GM23338 (cell line): Measurements from ENCODE around the gene SMAD9.

Experiments
- CREB1 ChIP-seq: fragments of 250-450 bp; sonication (Bioruptor Pico); IDR thresholded peaks from 2 replicates; pipeline ENCODE4 v1.5.0; 2020; ENCODE audit warnings: low read depth, mild to moderate bottlenecking, moderate library complexity
- CTCF ChIP-seq, 2 experiments: fragments of 200-600 bp in 1 of 2; sonication (generic) in 1 of 2; conservative IDR thresholded peaks; 2 replicates each; pipeline versions ENCODE4 v1.5.1 to v1.6.1; 2016 to 2017; ENCODE audit warnings: antibody characterized with exemption in 2 of 2, low read depth in 2 of 2, mild to moderate bottlenecking in 2 of 2, moderate library complexity in 1 of 2
- ETS1 ChIP-seq: IDR thresholded peaks from 2 replicates; pipeline ENCODE4 v1.6.1; 2016; ENCODE audit warnings: antibody characterized with exemption
- EZH2 ChIP-seq: fragments of 200-600 bp; sonication (generic); IDR thresholded peaks from one replicate; pipeline ENCODE4 v1.8.0; 2017; ENCODE audit warnings: antibody characterized with exemption, mild to moderate bottlenecking, low read depth; ENCODE audit not compliant: unreplicated experiment
- EZH2phosphoT487 ChIP-seq: fragments of 200-600 bp; sonication (generic); IDR thresholded peaks from one replicate; pipeline ENCODE4 v1.8.1; 2018; ENCODE audit warnings: antibody characterized with exemption; ENCODE audit not compliant: unreplicated experiment
- JUNB ChIP-seq: IDR thresholded peaks from one replicate; pipeline ENCODE4 v1.6.1; 2016; ENCODE audit warnings: antibody characterized with exemption; ENCODE audit not compliant: unreplicated experiment
- NANOG ChIP-seq: IDR thresholded peaks from 2 replicates; pipeline ENCODE4 v1.6.1; 2016; ENCODE audit warnings: antibody characterized with exemption, borderline replicate concordance
- POLR2AphosphoS5 ChIP-seq: IDR thresholded peaks from 2 replicates; pipeline ENCODE4 v1.6.1; 2016; ENCODE audit warnings: antibody characterized with exemption, low read depth
- REST ChIP-seq: IDR thresholded peaks from one replicate; pipeline ENCODE4 v1.6.1; 2018; ENCODE audit warnings: antibody characterized with exemption; ENCODE audit not compliant: unreplicated experiment
- STAT1 ChIP-seq: IDR thresholded peaks from one replicate; pipeline ENCODE4 v1.6.1; 2016; ENCODE audit warnings: antibody characterized with exemption; ENCODE audit not compliant: unreplicated experiment
- ZNF114 ChIP-seq: fragments of 250-450 bp; sonication (Bioruptor Pico); IDR thresholded peaks from 2 replicates; pipeline ENCODE4 v1.5.0; 2020; ENCODE audit warnings: mild to moderate bottlenecking, moderate library complexity
- ZNF331 ChIP-seq: fragments of 250-450 bp; sonication (Bioruptor Pico); IDR thresholded peaks from 2 replicates; pipeline ENCODE4 v1.5.0; 2020; ENCODE audit warnings: low read depth, mild to moderate bottlenecking, moderate library complexity

- TF ChIP-seq JUNB (no peak), CTCF (conservative IDR thresholded peaks at IDR 0.05; ENCODE audit: low read depth in 2 of 2) (no peak), EZH2 (no peak), REST (no peak), POLR2AphosphoS5 (no peak), CREB1 (CRISPR knock-in tag) (no peak), EZH2phosphoT487 (no peak), ETS1 (no peak), STAT1 (no peak), ZNF114 (CRISPR knock-in tag) (no peak), ZNF331 (no peak), NANOG (no peak)
Observed at GRCh38 chr13:36822785-36823184, 97.3 kb downstream of the SMAD9 start.
